SU-DHL-6 (cell line): ENCODE results near the gene MGAT5.

Source experiments
- H2AFZ ChIP-seq: fragments of 200-600 bp; sonication (generic); 2 replicates; pipeline ENCODE4 v1.6.1; 2014; ENCODE audit warnings: low read depth, mild to moderate bottlenecking, moderate library complexity, mixed read lengths, antibody characterized with exemption, low read length; ENCODE audit not compliant: severe bottlenecking
- H3F3A ChIP-seq: fragments of 200-600 bp; shearing (Covaris generic); 2 replicates; pipeline ENCODE4 v1.6.0; 2016; ENCODE audit warnings: antibody characterized with exemption, mild to moderate bottlenecking; ENCODE audit not compliant: insufficient read depth
- H3K27ac ChIP-seq: fragments of 200-600 bp; sonication (generic); 2 replicates; pipeline ENCODE4 v1.5.1; 2016; ENCODE audit warnings: low read depth, mild to moderate bottlenecking, low read length, moderate library complexity, mixed read lengths
- H3K27me3 ChIP-seq: fragments of 200-600 bp; sonication (generic), shearing (Covaris generic); 2 replicates; pipeline ENCODE4 v1.6.0; 2014; ENCODE audit warnings: mild to moderate bottlenecking, low read length
- H3K36me3 ChIP-seq: fragments of 200-600 bp; sonication (generic); 2 replicates; pipeline ENCODE4 v1.6.1; 2014; ENCODE audit warnings: mild to moderate bottlenecking, low read length, mixed read lengths
- H3K4me2 ChIP-seq: fragments of 300-600, 200-600 bp; shearing (Covaris generic), sonication (generic); 2 replicates; pipeline ENCODE4 v1.6.0; 2014; ENCODE audit warnings: low read length, low read depth, mild to moderate bottlenecking; ENCODE audit not compliant: poor library complexity, severe bottlenecking
- H3K4me3 ChIP-seq: fragments of 200-600 bp; sonication (generic); 2 replicates; pipeline ENCODE4 v1.5.1; 2014; ENCODE audit warnings: antibody characterized with exemption, low read length, mild to moderate bottlenecking, mixed read lengths; ENCODE audit not compliant: insufficient read depth, poor library complexity, severe bottlenecking
- H3K79me2 ChIP-seq: fragments of 200-600 bp; sonication (generic); 2 replicates; pipeline ENCODE4 v1.6.1; 2014; ENCODE audit warnings: mild to moderate bottlenecking, low read length, moderate library complexity; ENCODE audit not compliant: insufficient read depth
- H3K9ac ChIP-seq: fragments of 200-600 bp; sonication (generic); 2 replicates; pipeline ENCODE4 v1.7.0; 2014; ENCODE audit warnings: mild to moderate bottlenecking, low read length
- H3K9me2 ChIP-seq: fragments of 200-600 bp; sonication (generic); replicated peaks from 2 replicates; pipeline ENCODE4 v1.6.1; 2014; ENCODE audit warnings: low read length; ENCODE audit not compliant: insufficient read depth
- H3K9me3 ChIP-seq: fragments of 200-600 bp; sonication (generic); 2 replicates; pipeline ENCODE4 v1.6.1; 2014; ENCODE audit warnings: low read length, mixed read lengths; ENCODE audit not compliant: insufficient read depth
- H4K20me1 ChIP-seq: fragments of 200-600 bp; sonication (generic); 2 replicates; pipeline ENCODE4 v1.6.1; 2014; ENCODE audit warnings: low read depth, mild to moderate bottlenecking, antibody characterized with exemption, low read length, moderate library complexity, mixed read lengths
- CTCF ChIP-seq: fragments of 200-600 bp; sonication (generic); IDR thresholded peaks from one replicate; pipeline ENCODE4 v1.5.1; 2017; ENCODE audit warnings: antibody characterized with exemption, mild to moderate bottlenecking, low read length, moderate library complexity; ENCODE audit not compliant: insufficient read depth, poor library complexity, severe bottlenecking
- EZH2phosphoT487 ChIP-seq: fragments of 200-600 bp; sonication (generic), shearing (Covaris generic); conservative IDR thresholded peaks from 2 replicates; pipeline ENCODE4 v1.6.1; 2018; ENCODE audit warnings: mild to moderate bottlenecking, antibody characterized with exemption, low read length, moderate library complexity, mixed read lengths

MGAT5 gene

GRCh38 chr2:134217924-134218323 is 35.9 kb upstream of the MGAT5 start:
- Histone ChIP-seq H2AFZ (no peak overlapping the region), H3K9me3 (no peaks in the 10 kb centered on the region), H3K9ac (no peak overlapping the region), H3K9me2 (no peaks in the 10 kb centered on the region), H3F3A (peaks cover 15% of the 10 kb centered on the region), H3K4me3 (no peak overlapping the region), H4K20me1 (0 out of 2 replicates have a peak, but pooled peaks cover under 1% of the 10 kb centered on the region), H3K79me2 (no peaks in the 10 kb centered on the region), H3K27ac (peak overlapping the region; percentile 53), H3K4me2 (peak overlapping the region; percentile 37), H3K27me3 (no peaks in the 10 kb centered on the region), H3K36me3 (no peaks in the 10 kb centered on the region)
- TF ChIP-seq CTCF (no peak), EZH2phosphoT487 (no peak)

GRCh38 chr2:134218414-134218813 is 35.5 kb upstream of the MGAT5 start:
- Histone ChIP-seq H3K4me2 (peak overlapping the region; percentile 37), H4K20me1 (no peaks in the 10 kb centered on the region), H3K79me2 (no peaks in the 10 kb centered on the region), H3K9me3 (no peaks in the 10 kb centered on the region), H3K36me3 (no peaks in the 10 kb centered on the region), H3K4me3 (no peak overlapping the region), H2AFZ (no peak overlapping the region), H3F3A (peaks cover 15% of the 10 kb centered on the region), H3K27me3 (no peaks in the 10 kb centered on the region), H3K27ac (peak overlapping the region; percentile 53), H3K9ac (0 out of 2 replicates have a peak overlapping the region, but pooled peaks have one; percentile 8), H3K9me2 (no peaks in the 10 kb centered on the region)
- TF ChIP-seq EZH2phosphoT487 = no peak
- TF ChIP-seq CTCF = no peak

GRCh38 chr2:134218930-134219658 is 34.8 kb upstream of the MGAT5 start:
- peak overlapping the region; percentile 53 for H3K27ac ChIP-seq
- H3K79me2 ChIP-seq = no peaks in the 10 kb centered on the region
- TF ChIP-seq EZH2phosphoT487 (no peak), CTCF (no peak)
- H3K9me3 ChIP-seq = no peaks in the 10 kb centered on the region
- peaks cover 15% of the 10 kb centered on the region for H3F3A ChIP-seq
- H3K9me2 ChIP-seq = no peaks in the 10 kb centered on the region
- H2AFZ ChIP-seq = no peak overlapping the region
- no peaks in the 10 kb centered on the region for H3K27me3 ChIP-seq
- H4K20me1 ChIP-seq = 0 out of 2 replicates have a peak, but pooled peaks cover 1% of the 10 kb centered on the region
- peak overlapping the region; percentile 37 for H3K4me2 ChIP-seq
- peak overlapping the region; percentile 8; the same call in 1 of the 2 replicates for H3K9ac ChIP-seq
- H3K36me3 ChIP-seq = no peaks in the 10 kb centered on the region
- no peak overlapping the region for H3K4me3 ChIP-seq
